Progenitor cell of endocrine pancreas (in vitro differentiated cells): Measurements from ENCODE around the gene TMEM45B. TPM values are rescaled to one million over a fixed set of nuclear protein-coding genes. Genes with fewer than 3 reads are reported as not detected.

Experiments used
- DNase-seq: peaks from one replicate; pipeline ENCODE4 v3.0.0; 2021; ENCODE audit warnings: low spot score; ENCODE audit not compliant: unreplicated experiment
- H3K27ac Mint-ChIP-seq: 2 replicates; pipeline ENCODE4 v1.8.0; 2021; ENCODE audit warnings: mild to moderate bottlenecking, moderate library complexity, mixed read lengths
- H3K27me3 Mint-ChIP-seq: 2 replicates; pipeline ENCODE4 v1.8.0; 2021; ENCODE audit warnings: mixed read lengths
- H3K36me3 Mint-ChIP-seq: 2 replicates; pipeline ENCODE4 v1.8.0; 2022; ENCODE audit warnings: mixed read lengths; ENCODE audit not compliant: insufficient read depth
- H3K4me1 Mint-ChIP-seq: 2 replicates; pipeline ENCODE4 v1.8.0; 2021; ENCODE audit warnings: low read depth, mixed read lengths
- H3K4me3 Mint-ChIP-seq: 2 replicates; pipeline ENCODE4 v1.8.0; 2021; ENCODE audit warnings: low read depth, mild to moderate bottlenecking, moderate library complexity, mixed read lengths
- H3K9me3 Mint-ChIP-seq: 2 replicates; pipeline ENCODE4 v1.8.0; 2021; ENCODE audit warnings: low read depth, mixed read lengths
- long read RNA-seq: library from polyadenylated mRNA; unstranded; transcript quantifications from one replicate; pipeline ENCODE4 v2.0.0, GENCODE V29; 2020
- total RNA-seq: library from RNA; stranded (reverse); gene quantifications from 2 replicates; pipeline ENCODE4 v1.2.1, GENCODE V29; 2021
- TF ChIP-seq, protein P1 (sequence below): fragments of 200-600 bp; sonication (generic); IDR thresholded peaks from one replicate; pipeline ENCODE4 v1.5.0; 2021; ENCODE audit warnings: antibody characterized with exemption, mild to moderate bottlenecking; ENCODE audit not compliant: unreplicated experiment

TMEM45B gene
- 1.4 and 1.5 TPM in 2 replicates for total RNA-seq
- long read RNA-seq, partial matches to known transcripts, result 0 of 3 reads
- long read RNA-seq, other reads (novel, unspliced or antisense), result 1 of 3 reads

DNA sequence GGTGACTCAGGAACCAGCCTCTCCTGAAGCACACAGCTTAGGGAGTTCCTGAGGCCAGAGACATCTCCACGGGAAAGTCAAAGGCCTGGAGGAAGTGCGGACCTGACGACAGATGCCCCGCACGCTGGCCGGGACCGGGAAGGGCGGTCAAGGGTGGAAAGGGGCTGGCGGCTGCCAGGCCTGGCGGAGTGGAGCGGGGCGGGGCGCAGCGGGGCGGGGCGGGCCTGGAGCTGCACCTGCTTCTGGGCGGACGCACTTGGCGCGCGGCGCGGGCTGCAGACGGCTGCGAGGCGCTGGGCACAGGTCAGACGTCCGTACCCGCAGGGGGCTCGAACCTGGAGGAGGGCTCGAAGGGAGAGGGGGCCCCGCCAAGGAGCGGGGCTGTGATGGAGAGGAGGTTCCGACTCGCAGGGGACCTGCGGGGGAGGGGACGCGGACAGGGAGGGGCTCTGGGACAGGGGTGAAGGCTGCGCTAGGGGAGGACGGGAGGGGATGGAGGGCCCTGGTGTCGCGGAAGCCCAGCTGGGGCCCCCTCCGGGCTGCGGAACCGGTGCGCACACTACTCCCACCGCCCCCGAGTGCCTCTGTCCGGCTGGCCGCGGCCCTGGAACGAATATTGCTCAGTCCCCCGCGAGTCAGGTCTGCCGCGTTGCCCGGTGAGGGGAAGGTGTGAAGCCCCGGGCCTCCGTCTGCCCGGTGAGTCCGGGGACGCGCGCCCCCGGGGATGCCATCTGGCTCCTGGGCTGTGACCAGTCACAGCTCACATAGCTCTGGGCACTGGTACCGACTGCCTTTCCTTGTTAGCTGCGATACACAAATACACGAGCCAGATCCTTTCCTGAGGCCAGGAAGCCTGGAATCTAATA is at the start of gene TMEM45B:
TMEM45B (plus strand) TSS at position 253 of the 866 bp plus-strand sequence. CDS start 36,635 bp downstream, outside the sequence.
- Mint-ChIP-seq H3K4me1 (peaks cover 3% of the 10 kb centered on the region), H3K27me3 (peaks cover 56% of the 10 kb centered on the region), H3K4me3 (peak within 1 kb of the TSS; percentile 73), H3K27ac (no peak within 1 kb of the TSS), H3K36me3 (no peaks in the 10 kb centered on the region), H3K9me3 (no peaks in the 10 kb centered on the region)
- peak; percentile 20 for DNase-seq
- TF ChIP-seq, protein P1, sequence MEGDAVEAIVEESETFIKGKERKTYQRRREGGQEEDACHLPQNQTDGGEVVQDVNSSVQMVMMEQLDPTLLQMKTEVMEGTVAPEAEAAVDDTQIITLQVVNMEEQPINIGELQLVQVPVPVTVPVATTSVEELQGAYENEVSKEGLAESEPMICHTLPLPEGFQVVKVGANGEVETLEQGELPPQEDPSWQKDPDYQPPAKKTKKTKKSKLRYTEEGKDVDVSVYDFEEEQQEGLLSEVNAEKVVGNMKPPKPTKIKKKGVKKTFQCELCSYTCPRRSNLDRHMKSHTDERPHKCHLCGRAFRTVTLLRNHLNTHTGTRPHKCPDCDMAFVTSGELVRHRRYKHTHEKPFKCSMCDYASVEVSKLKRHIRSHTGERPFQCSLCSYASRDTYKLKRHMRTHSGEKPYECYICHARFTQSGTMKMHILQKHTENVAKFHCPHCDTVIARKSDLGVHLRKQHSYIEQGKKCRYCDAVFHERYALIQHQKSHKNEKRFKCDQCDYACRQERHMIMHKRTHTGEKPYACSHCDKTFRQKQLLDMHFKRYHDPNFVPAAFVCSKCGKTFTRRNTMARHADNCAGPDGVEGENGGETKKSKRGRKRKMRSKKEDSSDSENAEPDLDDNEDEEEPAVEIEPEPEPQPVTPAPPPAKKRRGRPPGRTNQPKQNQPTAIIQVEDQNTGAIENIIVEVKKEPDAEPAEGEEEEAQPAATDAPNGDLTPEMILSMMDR, result no peak

DNA sequence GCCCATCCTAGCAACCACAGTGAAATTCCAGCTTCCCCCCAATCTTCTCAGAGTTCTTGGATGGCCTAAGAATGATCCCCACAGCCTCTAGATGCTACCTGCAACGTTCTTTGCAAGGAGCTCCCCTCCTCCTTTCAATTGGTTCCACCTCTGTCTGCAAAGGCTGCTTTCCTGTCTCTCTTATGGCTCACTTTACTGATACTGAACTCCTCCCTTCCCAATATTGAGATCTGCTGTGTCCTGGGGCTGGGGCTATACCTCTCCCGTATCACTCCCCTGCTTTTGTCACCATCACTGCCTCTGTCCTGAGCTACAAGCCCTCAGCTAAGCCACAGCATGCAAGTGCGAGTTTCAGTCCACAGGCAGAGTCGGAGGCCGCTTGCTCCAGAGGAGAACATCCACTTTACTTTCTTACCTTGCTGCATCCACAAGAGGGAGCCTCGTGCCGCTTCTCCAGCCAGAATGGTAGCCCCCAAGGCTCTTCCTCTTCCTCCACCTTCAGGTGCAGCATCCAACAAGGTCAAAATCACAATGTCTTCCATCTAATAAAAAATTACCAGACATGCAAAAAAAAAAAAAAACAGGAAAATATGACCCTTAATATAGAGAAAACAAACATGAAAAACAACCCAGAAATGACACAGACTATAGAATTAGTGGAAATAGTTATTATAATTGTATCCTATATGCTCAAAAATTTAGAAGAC is 48.6 kb upstream of the TMEM45B start:
- Mint-ChIP-seq H3K36me3 (no peaks in the 10 kb centered on the region), H3K4me1 (peaks cover 1% of the 10 kb centered on the region), H3K27me3 (no peaks in the 10 kb centered on the region), H3K4me3 (no peak overlapping the region), H3K9me3 (peaks cover 7% of the 10 kb centered on the region), H3K27ac (no peak overlapping the region)
- DNase-seq, result peak; percentile 28
- TF ChIP-seq, protein P1, result peak; percentile 70

DNA sequence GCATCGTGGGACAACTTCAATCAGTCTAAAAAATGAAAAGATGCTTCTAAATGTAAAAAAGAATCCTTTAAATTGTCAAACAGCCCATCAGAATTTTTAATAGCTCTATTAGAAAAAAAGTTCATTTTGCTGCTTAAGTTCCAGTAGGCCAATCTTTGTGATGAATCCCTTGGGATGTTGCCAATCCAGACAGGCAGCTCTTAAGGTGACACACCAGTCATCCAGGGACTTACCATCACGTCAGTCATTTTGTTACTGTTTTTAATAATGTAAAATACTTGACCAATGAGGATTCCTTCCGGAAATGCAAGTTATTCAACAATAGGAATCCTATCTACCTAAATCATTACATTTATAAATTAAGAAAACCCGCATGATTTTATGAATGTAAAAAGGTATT is 47.8 kb upstream of the TMEM45B start:
- TF ChIP-seq, protein P1, result no peak
- Mint-ChIP-seq H3K27me3 (no peaks in the 10 kb centered on the region), H3K36me3 (no peaks in the 10 kb centered on the region), H3K4me3 (no peak overlapping the region), H3K4me1 (peaks cover 1% of the 10 kb centered on the region), H3K27ac (no peak overlapping the region), H3K9me3 (peaks cover 7% of the 10 kb centered on the region)
- DNase-seq, result no peak

DNA sequence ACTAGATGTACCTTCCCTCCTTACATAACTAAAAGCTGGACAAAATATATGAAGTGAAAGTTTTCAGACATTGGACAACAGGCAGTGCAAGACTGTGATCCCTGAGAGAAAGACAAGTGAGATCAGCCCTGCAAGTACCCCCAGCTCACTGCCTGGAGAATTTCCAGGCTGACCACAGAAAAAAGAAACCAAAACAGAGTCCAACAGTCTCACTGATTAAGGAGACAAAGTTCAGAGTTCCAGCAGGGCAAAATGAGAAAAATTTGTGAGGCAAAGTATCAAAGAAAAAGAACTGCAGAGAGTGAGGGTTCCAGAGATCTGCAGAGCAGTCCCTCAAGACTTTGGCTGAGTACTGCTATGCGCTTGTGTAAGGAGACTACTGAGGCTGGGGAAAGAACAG is 47.3 kb upstream of the TMEM45B start:
- H3K36me3 Mint-ChIP-seq, result no peaks in the 10 kb centered on the region
- H3K4me1 Mint-ChIP-seq, result peaks cover 1% of the 10 kb centered on the region
- no peak overlapping the region for H3K27ac Mint-ChIP-seq
- DNase-seq, result no peak
- peaks cover 3% of the 10 kb centered on the region for H3K9me3 Mint-ChIP-seq
- TF ChIP-seq, protein P1, result no peak
- H3K4me3 Mint-ChIP-seq, result no peak overlapping the region
- H3K27me3 Mint-ChIP-seq, result no peaks in the 10 kb centered on the region

DNA sequence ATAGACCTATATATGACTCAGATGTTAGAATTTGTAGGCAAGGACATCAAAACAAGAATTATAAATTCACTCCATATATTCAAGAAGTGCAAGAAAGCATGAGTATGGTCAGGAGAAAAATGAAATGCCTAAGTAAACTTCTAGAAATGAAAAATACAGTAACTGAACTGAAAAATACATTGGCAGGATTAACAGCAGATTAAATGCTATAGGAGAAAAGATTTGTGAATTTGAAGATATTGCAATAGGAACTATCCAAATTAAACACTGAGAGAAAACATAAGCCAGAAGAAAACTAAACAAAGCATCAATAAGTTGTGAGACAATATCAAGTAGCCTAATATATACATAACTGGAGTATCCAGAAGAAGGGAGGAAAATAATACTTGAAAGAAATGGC is 46.6 kb upstream of the TMEM45B start:
- TF ChIP-seq, protein P1, result no peak
- Mint-ChIP-seq H3K27me3 (no peaks in the 10 kb centered on the region), H3K36me3 (no peaks in the 10 kb centered on the region), H3K4me1 (peaks cover 1% of the 10 kb centered on the region), H3K4me3 (no peak overlapping the region), H3K27ac (no peak overlapping the region), H3K9me3 (peaks cover 3% of the 10 kb centered on the region)
- DNase-seq, result no peak
